Transverse colon (tissue), 4 donors: ENCODE measurements around the gene CD6. TPM values are rescaled to one million over a fixed set of nuclear protein-coding genes. Genes with fewer than 3 reads are reported as not detected.

Experiments used
- DNase-seq: peaks from one replicate; pipeline ENCODE4 v3.0.0-alpha.2; 2019
- H3K27ac ChIP-seq, 4 donors: fragments of 200-600 bp; sonication (generic); 2 replicates each; pipeline ENCODE4 v1.5.1; 2016 to 2018; ENCODE audit warnings: inconsistent platforms in 4 of 4
- H3K27me3 ChIP-seq: fragments of 200-600 bp; sonication (generic); 2 replicates; pipeline ENCODE4 v1.5.1; 2017; ENCODE audit warnings: inconsistent platforms
- H3K36me3 ChIP-seq, 4 donors: fragments of 200-600 bp; sonication (generic); 2 replicates each; pipeline ENCODE4 v1.5.1; 2017 to 2019; ENCODE audit warnings: inconsistent platforms in 4 of 4
- H3K4me1 ChIP-seq, 4 donors: fragments of 200-600 bp; sonication (generic); 2 replicates each; pipeline ENCODE4 v1.5.1; 2017 to 2020; ENCODE audit warnings: inconsistent platforms in 4 of 4
- H3K4me3 ChIP-seq, 4 donors: fragments of 200-600 bp; sonication (generic); 1 replicate in 1 of 4; 2 replicates in 3 of 4; pipeline versions ENCODE4 v1.5.1 to v1.6.1; 2017 to 2019; ENCODE audit warnings: inconsistent platforms in 4 of 4
- H3K9me3 ChIP-seq, 2 donors: fragments of 200-600 bp; sonication (generic); 2 replicates each; pipeline ENCODE4 v1.5.1; 2017 to 2019; ENCODE audit warnings: inconsistent platforms in 2 of 2
- CTCF ChIP-seq, 5 experiments: fragments of 200-600 bp in 3 of 5; fragments of 450-650 bp in 2 of 5; sonication (generic) in 3 of 5; IDR thresholded peaks; 1 replicate in 2 of 5; 2 replicates in 3 of 5; pipeline ENCODE4 v1.5.1; 2016 to 2017; ENCODE audit warnings: antibody characterized with exemption in 5 of 5, inconsistent platforms in 3 of 5, mild to moderate bottlenecking in 2 of 5, moderate library complexity in 1 of 5
- EP300 ChIP-seq: sonication (generic); formaldehyde crosslinking; IDR thresholded peaks from one replicate; pipeline ENCODE4 v1.6.1; 2017; ENCODE audit warnings: antibody characterized with exemption, low read depth
- POLR2A ChIP-seq: fragments of 450-650 bp; IDR thresholded peaks from one replicate; pipeline ENCODE4 v1.6.1; 2016; ENCODE audit warnings: antibody characterized with exemption, mild to moderate bottlenecking, moderate library complexity
- POLR2AphosphoS5 ChIP-seq, 3 donors: sonication (generic); formaldehyde crosslinking; IDR thresholded peaks; one replicate each; pipeline ENCODE4 v1.6.1; 2016; ENCODE audit warnings: antibody characterized with exemption in 3 of 3
- WGBS, 2 donors: methylation state at CpG; one replicate each; pipeline ENCODE4 v1.1.5; 2018; ENCODE audit warnings: low coverage in 1 of 2; 5-methylcytosine and 5-hydroxymethylcytosine counted together
- in situ Hi-C, 4 donors: fragments of 200-750 bp; cut with MboI; loops; one replicate each; pipeline versions ENCODE4 v1.15.0 to v1.15.1; 2017; ENCODE audit warnings: low sequenced_read_pairs in 3 of 4, low pct_ligation_motif_present in 1 of 4, low pct_unique_long_range_greater_than_20kb in 1 of 4
- intact Hi-C: fragments of 100-400 bp; cut with DNase I; formaldehyde crosslinking; loops from one replicate; pipeline ENCODE4 v1.15.1; 2023; ENCODE audit warnings: low total_unique reads
- total RNA-seq, 4 donors: library from RNA; depleted of rRNA; stranded (reverse); fragments of >200 nt; gene quantifications; one replicate each; pipeline ENCODE4 v1.1.0, GENCODE V29; 2016

The CD6 gene
- total RNA-seq, 4 donors from 2014 or later = 1.9 to 4.3 (median 3.0) TPM; not detected in 1

DNA sequence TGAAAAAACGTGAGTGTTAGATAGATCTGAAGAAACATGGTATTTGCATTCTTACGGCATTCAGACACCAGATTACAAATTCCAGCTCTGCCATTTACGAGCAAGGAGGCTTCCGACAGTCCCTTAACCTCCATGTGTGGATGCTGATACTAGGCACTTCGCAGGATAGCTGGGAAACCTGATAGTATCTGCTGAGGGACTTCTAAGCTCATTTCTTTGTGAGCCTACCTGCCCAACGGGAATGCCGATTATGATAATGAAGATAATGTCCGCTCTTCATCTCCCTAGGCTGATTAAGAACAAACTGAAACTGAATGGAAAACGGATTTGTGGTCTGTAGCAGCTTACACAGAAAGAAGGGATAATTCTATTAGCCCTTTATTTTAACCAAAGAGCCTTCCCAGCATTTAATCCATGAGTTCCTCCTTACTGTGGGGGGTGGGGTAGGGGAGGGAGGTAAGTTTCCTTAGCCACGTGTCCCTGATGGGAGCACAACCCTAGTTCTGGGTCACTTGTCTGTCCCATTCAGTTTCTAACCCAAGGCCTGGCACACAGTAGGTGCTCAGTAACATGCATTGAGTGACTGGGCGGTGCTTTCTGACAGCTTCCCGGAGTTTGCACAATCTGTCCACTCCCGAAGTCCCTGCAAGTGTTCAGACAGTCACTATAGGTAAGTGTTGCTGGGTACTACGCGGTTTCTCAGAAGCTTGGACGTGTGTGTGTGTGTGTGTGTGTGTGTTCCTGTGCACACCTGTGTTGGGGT lies 39.2 kb downstream of the CD6 start:
- Histone ChIP-seq H3K4me1 (peaks cover 2 to 15% (median 11%) of the 10 kb centered on the region in 4 donors), H3K36me3 (no peaks in the 10 kb centered on the region), H3K27ac (no peak overlapping the region), H3K9me3 (no peaks in the 10 kb centered on the region), H3K4me3 (no peak overlapping the region), H3K27me3 (peaks cover 18% of the 10 kb centered on the region)
- 81 to 97% methylated on average over 4 to 16 of the region's 16 CpGs for WGBS, 2 donors
- no peak for DNase-seq
- TF ChIP-seq EP300 (no peak), POLR2A (no peak), POLR2AphosphoS5 (IDR thresholded peaks at IDR 0.05) (no peak), CTCF (IDR thresholded peaks at IDR 0.05) (no peak)
- intact Hi-C loops = no loop called here
- in situ Hi-C loops = no loop called here

- Histone ChIP-seq H3K27me3 (peaks cover 18% of the 10 kb centered on the region), H3K36me3 (no peaks in the 10 kb centered on the region), H3K27ac (no peak overlapping the region), H3K4me3 (no peak overlapping the region), H3K9me3 (no peaks in the 10 kb centered on the region), H3K4me1 (peaks cover 2 to 15% (median 11%) of the 10 kb centered on the region in 4 donors)
- WGBS, 2 donors = 60 to 78% methylated on average over 3 to 7 of the region's 7 CpGs
- DNase-seq = no peak
- TF ChIP-seq POLR2AphosphoS5 (IDR thresholded peaks at IDR 0.05) (no peak), POLR2A (no peak), EP300 (no peak), CTCF (IDR thresholded peaks at IDR 0.05) (no peak)
- intact Hi-C loops (no loop called here), in situ Hi-C loops (no loop called here)
These were observed 39.9 kb downstream of the CD6 start for GRCh38 chr11:61011229-61011870.

- WGBS, 2 donors = 0 to 64% methylated on average over 1 to 12 of the region's 12 CpGs
- Histone ChIP-seq H3K4me3 (no peak overlapping the region), H3K36me3 (no peaks in the 10 kb centered on the region), H3K27me3 (peaks cover 14% of the 10 kb centered on the region), H3K9me3 (no peaks in the 10 kb centered on the region), H3K27ac (no peak overlapping the region), H3K4me1 (peaks cover 2 to 13% (median 11%) of the 10 kb centered on the region in 4 donors)
- in situ Hi-C loops (no loop called here), intact Hi-C loops (no loop called here)
- DNase-seq = no peak
- TF ChIP-seq EP300 = no peak
- no peak for TF ChIP-seq POLR2A
- no peak for TF ChIP-seq POLR2AphosphoS5 (IDR thresholded peaks at IDR 0.05)
- TF ChIP-seq CTCF (IDR thresholded peaks at IDR 0.05) = no peak
These were observed 40.7 kb downstream of the CD6 start for GRCh38 chr11:61011950-61012736.

GRCh38 chr11:61012737-61013215 lies 41.3 kb downstream of the CD6 start:
- Histone ChIP-seq H3K27me3 (peaks cover 14% of the 10 kb centered on the region), H3K9me3 (no peaks in the 10 kb centered on the region), H3K36me3 (no peaks in the 10 kb centered on the region), H3K27ac (no peak overlapping the region), H3K4me3 (no peak overlapping the region), H3K4me1 (peaks cover under 1 to 7% (median 4%) of the 10 kb centered on the region in 4 donors)
- in situ Hi-C loops (no loop called here), intact Hi-C loops (no loop called here)
- TF ChIP-seq POLR2A (no peak), POLR2AphosphoS5 (IDR thresholded peaks at IDR 0.05) (no peak), EP300 (no peak), CTCF (IDR thresholded peaks at IDR 0.05) (no peak)
- 92% methylated on average over 6 of the region's 6 CpGs; no CpG with 5 or more reads in 1 of the 2 donors for WGBS, 2 donors
- DNase-seq = no peak
